HG03460 (cell line): Measurements from ENCODE around the gene STUM.
"Not testable (repeated sequence)": the region's sequence is repeated elsewhere in the genome, so short reads cannot be mapped to it uniquely, and the experiment has no call there.

Experiments
- ATAC-seq: cut with Tn5 transposase; IDR thresholded peaks from one replicate; pipeline ENCODE4 v1.9.1; 2021; ENCODE audit not compliant: unreplicated experiment

STUM gene

DNA sequence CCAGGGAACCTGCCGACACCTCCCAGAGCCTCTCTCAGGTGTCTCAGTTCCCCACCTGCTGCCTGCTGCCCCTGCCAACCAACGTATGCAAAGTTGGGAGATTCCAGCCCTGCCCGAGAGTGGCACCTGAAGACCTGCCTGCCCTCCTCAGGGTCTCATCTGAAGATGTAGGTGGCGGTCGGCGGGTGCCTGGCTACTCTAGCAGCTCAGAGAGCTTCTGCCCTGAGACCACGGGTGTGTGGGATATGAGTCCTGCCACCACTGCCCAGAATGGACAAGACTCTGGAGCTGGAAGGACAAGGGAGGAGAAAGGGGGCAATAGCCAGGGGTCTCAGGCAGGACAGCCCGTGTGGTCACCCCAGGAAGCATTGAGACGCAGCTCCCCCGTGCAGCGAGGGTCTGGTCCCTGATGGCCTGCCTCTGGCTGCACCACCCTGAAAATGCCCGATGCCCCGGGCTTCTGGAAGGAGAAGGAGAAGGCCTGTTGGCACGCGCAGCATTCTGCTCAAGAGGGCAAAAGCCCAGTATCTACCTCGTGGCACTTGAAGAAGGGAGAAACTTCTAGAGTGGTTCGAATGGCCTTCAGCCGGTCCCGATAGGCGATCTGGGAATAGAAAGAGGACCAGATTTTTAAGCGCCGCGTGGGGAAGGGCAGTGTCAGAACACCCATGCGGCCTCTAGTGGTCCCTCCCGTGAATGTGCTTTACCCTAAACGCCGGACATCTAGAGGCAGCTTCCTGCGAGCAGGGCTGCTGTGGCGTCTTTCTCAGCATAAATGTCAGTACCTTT, 88.8 kb downstream of the STUM start:
- no peak for ATAC-seq

DNA sequence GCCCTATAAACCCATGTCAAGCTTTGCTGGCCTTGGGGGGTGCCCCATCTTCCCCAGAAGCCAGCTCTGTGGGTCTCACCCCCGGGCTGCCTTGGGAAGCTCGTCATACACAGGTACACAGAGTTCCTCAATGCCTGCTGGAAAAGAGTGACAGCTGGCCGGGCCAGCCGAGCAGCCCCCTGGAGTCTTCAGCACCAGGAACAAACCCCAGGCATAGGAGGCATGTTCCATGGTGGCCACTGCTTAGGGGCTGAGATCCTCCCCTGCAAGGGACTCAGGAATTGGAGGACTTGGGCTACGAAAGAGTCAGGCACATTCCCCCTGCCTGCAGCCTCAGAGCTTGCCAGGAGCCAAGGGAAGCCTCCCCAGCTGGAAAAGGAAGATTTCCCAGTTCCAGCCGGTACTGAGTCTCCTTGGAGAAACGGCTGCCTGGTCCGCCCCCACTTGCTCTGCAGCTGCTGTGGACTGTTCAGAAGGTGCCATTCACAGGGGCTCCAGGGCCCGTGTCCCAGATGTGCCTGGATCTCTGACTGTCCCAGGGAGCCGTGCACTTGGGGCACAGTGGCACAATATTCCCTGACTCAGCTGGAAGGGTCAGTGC, 89.5 kb downstream of the STUM start:
- no peak for ATAC-seq

DNA sequence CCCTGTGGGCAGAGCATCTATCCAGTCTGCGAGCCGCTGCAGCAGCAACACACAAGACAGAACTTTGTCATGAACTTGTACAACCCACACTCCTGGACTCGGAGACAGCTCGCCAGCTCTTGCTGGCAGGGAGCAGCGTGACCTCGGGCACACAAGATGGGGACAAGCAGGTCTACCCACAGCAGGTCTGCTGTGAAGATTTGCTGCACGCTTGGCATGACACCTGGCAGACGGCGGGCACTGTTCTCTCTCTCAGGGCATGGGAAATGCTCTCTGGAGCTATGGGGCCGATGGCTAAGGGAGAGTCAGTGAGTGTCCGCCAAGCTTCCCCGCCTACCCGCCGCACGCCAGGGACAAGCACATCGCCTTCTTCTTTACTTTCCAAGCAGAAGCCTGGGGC, 90.0 kb downstream of the STUM start:
- no peak for ATAC-seq

DNA sequence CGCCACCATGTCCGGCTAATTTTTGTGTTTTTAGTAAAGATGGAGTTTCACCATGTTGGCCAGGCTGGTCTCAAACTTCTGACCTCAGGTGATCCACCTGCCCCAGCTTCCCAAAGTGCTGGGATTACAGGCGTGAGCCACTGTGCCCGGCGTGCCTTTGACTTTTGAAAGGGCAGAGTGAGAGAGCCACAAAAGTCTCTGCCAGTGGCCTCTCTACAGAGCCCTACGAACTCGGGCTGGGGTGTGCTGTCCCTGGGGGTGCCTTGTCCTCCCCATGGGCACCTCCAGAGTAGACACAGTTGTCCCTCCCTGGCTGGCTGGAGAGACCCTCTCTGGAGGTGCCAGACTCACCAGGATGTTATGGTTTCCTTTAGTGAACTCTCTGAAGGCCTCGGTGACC, 90.6 kb downstream of the STUM start:
- ATAC-seq: not testable (repeated sequence)

DNA sequence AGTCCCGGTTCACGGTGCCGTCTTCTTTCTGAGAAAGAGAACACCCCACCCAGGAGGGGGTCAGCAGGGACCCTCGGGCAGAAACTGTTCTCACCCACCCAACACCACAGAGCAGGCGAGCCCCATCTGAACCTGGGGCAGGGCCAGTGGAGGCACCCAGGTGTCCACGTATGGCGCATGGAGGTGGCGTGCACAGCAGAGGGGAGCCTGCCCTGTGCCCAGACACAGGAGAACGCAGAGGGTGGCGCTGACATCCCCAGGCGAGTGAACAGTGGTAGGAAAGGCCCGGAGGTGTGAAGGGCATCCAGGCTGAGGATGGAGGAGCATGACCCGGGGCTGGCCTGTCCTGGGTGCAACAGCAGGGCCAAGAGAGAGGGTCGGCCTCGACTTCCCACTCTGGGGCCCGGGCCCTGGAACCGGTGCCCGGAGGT, 91.1 kb downstream of the STUM start:
- no peak for ATAC-seq

DNA sequence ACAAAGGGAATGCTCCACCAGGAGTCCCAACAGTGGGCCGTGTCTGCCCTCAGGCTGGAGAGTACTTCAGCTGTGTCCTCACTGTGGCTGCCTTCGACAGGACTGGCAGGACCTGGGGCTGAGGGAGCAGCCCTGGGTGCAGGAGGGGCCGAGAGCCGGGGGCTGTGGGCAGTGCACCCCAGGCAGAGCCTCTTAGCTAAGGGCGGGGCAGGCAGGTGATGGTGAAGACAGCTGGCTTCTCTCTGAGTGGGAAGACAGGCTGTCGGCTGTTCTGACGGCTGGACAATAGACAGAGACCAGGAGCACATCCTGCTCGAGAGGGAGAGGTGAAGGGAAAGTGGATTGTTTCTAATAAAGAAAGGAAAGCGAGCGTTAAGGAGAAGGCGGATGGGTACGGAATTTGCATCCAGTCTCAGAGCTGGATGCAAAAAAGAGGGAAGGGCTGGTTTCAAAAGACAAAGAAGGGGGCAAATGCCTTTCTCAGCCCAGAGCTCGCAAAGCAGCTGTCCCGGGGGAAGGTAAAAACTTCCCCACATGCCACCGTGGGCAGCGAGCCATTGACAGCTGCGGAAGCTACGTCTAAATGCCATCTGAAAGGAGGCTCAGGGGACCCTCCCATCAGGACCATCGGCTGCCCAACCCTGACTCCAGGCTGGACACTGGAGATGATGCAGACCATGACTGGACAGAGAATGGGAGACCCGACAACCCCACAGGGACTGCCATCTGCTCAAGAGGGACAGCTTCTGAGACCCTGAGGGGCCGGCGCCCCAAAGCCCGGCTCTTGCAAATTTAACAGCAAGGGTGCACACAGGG, 92.0 kb downstream of the STUM start:
- ATAC-seq: no peak

DNA sequence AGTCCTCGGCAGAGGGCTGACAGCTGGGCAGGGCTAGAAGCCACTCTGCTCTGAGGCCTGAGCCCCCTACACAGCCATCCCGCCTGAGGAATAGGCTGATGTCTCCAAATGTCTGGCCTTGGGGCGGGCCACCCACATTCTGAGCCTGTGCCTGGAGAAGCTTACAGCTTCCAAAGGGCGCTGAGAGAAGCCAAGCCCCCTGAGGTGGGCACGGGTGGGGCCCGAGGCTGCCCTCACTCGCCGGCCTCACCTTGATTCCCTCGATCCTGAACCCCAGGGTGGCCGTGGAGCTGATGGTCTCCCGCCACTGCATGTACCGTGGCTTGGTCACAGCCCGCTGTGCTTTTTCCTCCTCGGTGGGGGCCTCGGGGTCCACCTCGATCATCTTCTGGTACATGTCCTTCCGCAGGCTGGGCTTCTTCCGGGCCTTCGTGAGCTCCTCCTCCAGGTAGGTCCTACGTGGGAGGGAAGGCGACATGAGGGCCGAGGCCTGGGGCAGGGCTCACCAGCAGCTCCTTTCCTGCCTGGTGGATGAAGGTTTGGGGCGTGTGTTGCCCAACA, 93.2 kb downstream of the STUM start:
- no peak for ATAC-seq

DNA sequence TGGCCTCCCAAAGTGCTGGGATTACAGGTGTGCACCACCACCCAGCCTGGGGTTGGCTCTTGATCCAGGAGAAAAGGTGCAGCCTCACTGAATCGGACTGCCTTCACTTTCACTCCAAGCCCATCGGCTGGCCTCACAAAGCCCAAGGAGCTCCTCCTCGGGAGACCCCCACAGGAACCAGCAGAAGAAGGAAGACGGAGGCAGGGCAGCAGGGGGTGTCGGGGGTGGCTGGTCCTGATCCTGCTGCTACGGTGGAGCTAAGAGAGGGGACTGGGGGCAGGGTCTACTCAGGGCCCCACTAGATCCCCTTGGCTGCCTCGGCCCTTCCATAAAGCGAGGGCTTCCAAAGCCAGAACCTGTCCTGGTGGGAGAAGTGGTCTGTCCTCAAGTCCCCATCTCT, 93.9 kb downstream of the STUM start:
- no peak for ATAC-seq

DNA sequence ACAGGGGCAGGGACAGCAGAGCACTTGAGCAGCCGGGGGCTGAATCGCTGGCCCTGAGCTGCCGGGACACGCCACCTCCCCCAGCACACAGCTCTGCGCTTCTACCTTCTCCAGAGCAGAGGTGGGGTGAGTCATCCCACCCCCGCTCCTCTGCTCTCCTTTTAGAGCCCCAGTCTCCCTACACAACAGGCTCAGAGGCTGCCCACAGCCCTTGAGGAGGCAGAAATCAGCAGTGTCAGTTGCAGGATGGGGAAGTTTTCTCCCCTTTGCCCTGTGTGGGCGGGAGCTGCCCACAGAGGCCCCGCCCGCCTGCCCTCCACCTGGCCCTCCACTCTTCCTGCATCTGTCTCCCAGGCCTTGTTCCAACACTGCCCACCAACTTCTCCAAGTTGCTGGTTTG, 94.6 kb downstream of the STUM start:
- ATAC-seq: peak; percentile 50

DNA sequence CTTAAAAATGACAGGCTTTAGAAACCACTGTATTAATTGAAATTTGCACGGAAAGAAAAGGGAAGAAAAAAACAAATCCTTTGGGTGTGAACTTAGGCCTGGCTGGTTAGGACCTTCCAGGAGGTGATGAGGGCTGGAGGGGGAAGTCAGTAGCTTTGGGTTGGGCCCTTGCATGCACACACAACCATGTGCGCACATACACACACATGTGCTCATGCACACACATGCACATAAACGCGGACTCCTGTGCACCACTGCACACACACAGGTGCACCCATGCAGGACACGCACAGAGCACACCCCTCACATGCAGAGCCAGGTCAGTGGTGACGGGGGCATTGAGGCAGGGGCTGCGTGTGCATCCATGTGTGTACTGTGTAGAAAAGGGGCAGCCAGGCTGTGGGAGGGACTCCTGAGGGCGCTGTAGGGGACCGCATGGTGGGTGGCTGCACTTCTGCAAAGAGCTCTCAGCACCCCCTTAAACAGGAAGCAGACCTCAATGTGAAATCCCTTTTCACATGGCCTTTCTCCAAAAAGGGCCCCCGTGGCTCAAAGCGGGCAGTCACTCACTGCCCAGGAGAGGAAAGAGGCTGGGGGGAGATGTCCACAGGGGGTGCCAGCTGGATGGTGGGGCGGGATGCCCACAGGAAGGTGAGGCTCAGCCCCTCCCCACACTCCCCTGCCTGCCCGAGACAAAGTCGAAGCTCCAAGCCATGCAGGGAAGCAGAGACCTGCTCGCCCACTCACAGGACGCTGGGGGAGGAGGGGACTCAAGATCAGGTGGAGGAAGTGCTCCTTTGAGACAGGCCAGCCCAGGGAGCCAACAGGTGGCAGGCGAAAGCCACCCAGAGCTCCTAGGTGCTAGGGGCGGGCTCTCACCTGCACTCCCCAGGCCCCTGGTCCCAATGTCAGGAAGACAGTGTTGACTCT, 95.3 kb downstream of the STUM start:
- ATAC-seq: peak; percentile 48

DNA sequence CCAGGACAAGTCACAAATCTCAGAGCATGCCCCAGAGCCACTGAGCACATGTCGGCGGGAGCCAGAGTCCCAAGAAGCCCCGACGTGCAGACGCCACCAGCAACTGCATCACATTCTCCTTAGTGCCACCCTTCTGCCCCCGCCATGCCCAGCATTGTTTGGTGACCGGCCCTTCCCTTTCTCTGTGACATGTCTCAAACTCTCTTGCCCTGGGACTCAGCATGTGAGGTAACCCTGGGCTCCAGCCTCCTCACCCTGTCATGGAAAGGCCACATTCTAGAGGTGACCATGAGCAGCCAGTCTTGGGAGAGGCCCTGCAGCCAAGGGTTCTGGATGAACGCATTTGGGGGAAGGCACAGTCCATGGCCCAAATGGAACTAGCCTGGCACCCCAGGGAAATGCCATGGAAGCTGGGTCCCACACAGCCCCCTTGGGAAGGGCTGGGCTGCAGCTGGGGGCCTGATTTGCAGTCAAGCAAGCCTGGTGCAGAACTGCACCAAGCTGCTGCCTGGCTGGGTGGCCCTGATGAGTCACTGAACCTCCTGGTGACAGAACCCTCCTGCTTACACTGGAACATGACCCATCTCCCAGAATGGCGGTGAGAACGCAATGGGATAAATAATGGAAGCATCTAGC, 96.1 kb downstream of the STUM start:
- no peak for ATAC-seq

DNA sequence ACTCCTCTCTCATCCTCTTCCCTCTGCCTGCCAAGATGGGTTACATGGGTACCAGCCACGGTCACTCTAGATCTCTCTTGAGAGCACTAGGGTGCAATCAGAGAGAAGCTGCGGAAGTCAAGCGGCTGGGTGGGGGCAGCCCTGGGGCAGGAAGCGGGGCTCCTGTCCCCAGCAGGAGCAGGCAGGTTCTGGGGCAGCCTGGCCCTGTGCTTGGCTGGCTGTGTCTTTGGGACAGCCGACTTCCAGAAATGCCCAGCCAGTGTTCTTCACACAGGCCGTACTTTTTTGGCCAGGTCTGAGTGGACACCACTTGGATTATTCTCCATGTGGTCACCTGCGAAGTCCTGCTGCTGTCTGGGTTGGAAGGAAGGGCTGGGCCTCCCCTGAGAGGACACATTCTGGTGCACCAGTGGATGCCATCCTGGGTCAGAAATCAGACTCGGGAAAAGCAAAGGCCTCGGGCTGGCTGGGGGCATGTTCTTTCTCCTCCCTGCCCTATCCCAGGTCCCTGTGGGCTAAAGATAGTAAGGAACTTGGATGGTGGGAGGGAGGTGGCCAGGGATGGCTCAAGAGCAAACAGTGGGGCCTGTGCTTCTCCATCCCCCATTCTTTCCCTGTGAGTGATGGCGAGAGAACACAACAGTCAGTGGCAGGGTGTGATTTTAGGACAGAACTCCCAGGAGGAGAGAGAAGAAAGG, 96.9 kb downstream of the STUM start:
- no peak for ATAC-seq

DNA sequence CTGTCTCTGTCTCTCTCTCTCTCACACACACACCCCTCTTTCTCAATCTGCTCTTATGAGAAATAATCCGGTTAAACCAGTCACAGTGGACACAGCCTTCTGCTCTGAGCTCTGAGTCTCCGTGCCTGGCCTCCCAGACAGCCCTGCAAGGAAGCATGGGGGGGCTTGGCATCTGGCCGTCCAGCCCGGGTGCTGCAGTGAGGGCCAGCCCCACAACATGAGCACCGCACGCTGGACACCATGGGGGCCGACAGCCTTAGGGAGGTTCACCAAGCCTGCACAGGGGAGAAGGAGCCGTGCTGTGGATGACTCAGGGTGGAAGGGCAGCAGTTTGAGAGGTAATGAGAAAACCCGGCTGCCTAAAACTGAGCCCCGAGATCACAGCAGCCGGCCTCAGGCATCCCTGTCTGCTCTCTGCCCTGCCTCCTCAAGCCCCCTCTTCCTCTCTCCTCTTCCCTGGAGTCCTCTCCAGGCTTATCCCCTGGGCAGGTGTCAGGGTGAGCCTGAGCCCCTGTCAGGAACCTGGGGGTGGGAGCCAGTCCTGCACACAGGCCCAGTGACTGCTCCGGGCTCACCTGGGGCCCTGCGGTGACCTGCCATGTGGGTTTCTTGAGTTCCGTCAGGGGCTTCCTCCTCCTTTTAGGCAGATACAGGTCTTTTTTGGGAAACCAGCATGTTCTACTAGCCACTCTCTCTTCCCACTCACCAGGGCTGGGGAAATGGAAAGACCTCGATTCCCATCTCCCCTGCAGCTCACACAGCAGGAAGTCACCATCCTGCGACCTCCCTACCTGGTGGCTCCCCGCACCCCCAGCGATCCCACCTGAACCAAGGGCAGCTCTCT, 97.7 kb downstream of the STUM start:
- ATAC-seq: no peak

DNA sequence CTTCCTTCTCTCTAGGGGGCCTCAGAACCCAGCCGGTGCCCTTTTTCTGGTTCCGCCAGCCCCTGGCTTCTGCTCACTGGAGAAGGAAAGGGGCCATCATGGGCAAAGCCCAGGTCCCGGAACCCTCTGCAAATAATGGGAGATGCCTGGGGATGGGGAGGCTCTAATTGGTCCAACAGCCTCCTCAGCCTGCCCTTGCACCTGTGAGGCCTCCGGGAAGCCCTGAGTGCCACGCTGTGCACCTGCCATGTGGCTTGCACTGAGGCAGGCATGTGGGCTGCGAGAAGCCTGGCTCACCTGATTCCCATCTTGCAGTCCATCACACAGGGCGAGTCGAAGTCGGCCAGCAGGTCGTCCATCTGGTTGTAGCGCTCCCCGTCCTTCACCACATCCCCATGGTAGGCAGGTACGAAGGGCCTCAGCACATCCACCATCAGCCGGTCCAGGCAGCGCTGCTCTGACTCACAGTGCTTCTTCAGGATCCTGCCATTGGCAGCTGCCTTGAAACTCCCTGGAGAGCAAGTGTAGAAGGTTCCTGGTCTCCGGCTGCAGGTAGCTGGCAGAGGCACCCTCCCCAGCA, 98.4 kb downstream of the STUM start:
- no peak for ATAC-seq

DNA sequence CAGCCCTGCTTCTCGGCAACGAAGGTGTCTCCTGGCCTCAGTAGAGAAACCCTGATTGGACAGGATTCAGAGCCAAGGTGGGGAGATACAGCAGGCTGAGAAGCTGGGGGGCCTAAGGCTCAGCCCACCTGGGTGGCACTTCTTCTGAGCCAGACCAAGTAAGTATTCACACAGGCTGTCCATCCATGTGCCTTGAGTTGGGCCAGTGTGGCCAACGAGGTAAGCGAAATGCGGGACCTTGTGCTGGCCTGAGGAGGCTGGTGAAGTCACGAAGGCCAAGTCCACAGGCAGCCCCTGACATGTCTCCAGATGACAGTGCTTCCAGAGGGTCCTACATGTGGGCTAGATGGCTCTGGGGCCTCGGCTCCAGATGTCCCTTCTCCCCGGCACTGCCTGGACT, 99.2 kb downstream of the STUM start:
- no peak for ATAC-seq

DNA sequence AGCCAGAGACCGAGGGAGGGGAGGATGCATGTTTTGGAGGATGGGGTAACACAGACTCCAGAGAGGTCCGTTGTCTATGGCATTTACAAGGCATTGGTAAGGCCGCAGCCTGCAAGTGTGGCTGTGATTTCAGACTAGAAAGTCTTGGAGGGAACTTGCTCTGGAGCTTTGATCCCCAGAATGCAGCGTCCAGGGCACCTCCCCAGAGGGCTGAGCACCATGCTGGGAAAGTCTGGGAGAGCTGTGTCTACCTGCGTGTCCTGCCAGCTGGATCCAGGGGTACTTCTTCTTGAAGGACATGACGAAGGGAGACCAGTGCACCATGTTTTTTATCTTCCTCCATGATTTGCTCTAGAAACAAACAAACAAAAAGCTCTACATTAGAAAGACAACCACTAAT, 99.9 kb downstream of the STUM start:
- no peak for ATAC-seq

DNA sequence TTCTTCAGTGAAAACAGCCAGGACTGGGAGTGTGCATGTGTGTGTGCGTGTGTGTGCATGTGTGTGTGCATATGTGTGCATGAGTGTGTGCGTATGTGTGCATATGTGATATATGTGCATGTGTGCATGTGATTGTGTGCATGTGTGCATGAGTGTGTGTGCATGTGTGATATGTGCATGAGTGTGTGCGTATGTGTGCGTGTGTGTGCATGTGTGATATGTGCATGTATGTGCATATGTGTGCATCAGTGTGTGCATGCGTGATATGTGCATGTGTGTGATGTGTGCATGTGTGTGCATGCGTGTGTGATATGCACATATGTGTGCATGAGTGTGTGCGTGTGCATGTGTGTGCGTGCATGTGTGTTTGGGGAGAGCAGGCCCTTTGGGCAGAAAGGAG, 100.7 kb downstream of the STUM start:
- ATAC-seq: no peak

DNA sequence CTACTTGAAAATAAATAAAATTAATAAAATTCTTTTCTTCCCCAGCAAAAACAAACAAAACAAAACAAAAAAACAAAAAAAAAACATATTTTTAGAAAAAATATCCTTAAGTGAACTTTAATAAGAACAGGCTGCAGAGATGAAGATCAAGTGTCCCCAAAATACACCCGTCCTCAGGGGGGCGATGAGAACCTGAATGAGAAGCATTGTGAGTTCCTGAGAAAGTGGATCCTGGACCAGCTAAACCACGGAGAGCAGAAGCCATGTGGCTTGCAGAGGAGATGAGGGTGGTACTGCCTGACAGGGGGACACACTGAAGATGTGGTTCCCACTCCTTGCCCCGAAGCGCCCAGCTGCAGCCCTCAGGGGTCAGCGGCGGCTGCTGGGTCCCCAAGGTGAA, 101.2 kb downstream of the STUM start:
- no peak for ATAC-seq
